ENCODE measurements around the gene RARRES1. TPM values are rescaled to one million over a fixed set of nuclear protein-coding genes. Genes with fewer than 3 reads are reported as not detected.

Gene RARRES1
- total and polyA plus RNA-seq, 2 experiments from 2014 or later: 0.10 to 0.82 TPM

DNA sequence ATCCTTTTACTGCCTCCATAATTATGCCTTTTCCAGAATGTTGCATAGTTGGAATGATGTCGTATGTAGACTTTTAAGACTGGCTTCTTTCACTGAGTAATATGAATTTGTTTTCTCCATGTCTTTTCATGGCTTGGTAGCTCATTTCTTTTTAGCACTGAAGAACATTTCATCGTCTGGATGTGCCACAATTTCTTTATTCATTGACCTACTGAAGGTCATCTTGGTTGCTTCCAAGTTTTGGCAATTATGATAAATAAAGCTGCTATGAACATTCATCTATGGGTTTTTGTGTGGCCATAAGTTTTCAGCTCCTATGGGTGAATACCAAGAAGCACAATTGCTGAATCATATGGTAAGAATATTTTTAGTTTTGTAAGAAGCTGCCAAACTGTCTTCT is 23.2 kb upstream of the RARRES1 start (continued):
- TF ChIP-seq, protein P1, sequence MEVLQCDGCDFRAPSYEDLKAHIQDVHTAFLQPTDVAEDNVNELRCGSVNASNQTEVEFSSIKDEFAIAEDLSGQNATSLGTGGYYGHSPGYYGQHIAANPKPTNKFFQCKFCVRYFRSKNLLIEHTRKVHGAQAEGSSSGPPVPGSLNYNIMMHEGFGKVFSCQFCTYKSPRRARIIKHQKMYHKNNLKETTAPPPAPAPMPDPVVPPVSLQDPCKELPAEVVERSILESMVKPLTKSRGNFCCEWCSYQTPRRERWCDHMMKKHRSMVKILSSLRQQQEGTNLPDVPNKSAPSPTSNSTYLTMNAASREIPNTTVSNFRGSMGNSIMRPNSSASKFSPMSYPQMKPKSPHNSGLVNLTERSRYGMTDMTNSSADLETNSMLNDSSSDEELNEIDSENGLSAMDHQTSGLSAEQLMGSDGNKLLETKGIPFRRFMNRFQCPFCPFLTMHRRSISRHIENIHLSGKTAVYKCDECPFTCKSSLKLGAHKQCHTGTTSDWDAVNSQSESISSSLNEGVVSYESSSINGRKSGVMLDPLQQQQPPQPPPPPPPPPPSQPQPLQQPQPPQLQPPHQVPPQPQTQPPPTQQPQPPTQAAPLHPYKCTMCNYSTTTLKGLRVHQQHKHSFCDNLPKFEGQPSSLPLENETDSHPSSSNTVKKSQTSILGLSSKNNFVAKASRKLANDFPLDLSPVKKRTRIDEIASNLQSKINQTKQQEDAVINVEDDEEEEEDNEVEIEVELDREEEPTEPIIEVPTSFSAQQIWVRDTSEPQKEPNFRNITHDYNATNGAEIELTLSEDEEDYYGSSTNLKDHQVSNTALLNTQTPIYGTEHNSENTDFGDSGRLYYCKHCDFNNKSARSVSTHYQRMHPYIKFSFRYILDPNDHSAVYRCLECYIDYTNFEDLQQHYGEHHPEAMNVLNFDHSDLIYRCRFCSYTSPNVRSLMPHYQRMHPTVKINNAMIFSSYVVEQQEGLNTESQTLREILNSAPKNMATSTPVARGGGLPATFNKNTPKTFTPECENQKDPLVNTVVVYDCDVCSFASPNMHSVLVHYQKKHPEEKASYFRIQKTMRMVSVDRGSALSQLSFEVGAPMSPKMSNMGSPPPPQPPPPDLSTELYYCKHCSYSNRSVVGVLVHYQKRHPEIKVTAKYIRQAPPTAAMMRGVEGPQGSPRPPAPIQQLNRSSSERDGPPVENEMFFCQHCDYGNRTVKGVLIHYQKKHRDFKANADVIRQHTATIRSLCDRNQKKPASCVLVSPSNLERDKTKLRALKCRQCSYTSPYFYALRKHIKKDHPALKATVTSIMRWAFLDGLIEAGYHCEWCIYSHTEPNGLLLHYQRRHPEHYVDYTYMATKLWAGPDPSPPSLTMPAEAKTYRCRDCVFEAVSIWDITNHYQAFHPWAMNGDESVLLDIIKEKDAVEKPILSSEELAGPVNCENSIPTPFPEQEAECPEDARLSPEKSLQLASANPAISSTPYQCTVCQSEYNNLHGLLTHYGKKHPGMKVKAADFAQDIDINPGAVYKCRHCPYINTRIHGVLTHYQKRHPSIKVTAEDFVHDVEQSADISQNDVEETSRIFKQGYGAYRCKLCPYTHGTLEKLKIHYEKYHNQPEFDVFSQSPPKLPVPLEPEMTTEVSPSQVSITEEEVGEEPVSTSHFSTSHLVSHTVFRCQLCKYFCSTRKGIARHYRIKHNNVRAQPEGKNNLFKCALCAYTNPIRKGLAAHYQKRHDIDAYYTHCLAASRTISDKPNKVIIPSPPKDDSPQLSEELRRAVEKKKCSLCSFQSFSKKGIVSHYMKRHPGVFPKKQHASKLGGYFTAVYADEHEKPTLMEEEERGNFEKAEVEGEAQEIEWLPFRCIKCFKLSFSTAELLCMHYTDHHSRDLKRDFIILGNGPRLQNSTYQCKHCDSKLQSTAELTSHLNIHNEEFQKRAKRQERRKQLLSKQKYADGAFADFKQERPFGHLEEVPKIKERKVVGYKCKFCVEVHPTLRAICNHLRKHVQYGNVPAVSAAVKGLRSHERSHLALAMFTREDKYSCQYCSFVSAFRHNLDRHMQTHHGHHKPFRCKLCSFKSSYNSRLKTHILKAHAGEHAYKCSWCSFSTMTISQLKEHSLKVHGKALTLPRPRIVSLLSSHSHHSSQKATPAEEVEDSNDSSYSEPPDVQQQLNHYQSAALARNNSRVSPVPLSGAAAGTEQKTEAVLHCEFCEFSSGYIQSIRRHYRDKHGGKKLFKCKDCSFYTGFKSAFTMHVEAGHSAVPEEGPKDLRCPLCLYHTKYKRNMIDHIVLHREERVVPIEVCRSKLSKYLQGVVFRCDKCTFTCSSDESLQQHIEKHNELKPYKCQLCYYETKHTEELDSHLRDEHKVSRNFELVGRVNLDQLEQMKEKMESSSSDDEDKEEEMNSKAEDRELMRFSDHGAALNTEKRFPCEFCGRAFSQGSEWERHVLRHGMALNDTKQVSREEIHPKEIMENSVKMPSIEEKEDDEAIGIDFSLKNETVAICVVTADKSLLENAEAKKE (CRISPR knock-in tag; IDR thresholded peaks at IDR 0.05): no peak
- no peak for TF ChIP-seq STAT1 (IDR thresholded peaks at IDR 0.05; ENCODE audit: unreplicated experiment)
- TF ChIP-seq NANOG (IDR thresholded peaks at IDR 0.05; ENCODE audit: borderline replicate concordance): no peak
- no peak for TF ChIP-seq JUNB (IDR thresholded peaks at IDR 0.05; ENCODE audit: unreplicated experiment)
- TF ChIP-seq, protein P2, sequence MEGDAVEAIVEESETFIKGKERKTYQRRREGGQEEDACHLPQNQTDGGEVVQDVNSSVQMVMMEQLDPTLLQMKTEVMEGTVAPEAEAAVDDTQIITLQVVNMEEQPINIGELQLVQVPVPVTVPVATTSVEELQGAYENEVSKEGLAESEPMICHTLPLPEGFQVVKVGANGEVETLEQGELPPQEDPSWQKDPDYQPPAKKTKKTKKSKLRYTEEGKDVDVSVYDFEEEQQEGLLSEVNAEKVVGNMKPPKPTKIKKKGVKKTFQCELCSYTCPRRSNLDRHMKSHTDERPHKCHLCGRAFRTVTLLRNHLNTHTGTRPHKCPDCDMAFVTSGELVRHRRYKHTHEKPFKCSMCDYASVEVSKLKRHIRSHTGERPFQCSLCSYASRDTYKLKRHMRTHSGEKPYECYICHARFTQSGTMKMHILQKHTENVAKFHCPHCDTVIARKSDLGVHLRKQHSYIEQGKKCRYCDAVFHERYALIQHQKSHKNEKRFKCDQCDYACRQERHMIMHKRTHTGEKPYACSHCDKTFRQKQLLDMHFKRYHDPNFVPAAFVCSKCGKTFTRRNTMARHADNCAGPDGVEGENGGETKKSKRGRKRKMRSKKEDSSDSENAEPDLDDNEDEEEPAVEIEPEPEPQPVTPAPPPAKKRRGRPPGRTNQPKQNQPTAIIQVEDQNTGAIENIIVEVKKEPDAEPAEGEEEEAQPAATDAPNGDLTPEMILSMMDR (conservative IDR thresholded peaks at IDR 0.05; ENCODE audit: low read depth in 2 of 2): no peak
- TF ChIP-seq ZNF114 (CRISPR knock-in tag; IDR thresholded peaks at IDR 0.05): no peak
- no peak for TF ChIP-seq ZNF331 (CRISPR knock-in tag; IDR thresholded peaks at IDR 0.05; ENCODE audit: low read depth)
- TF ChIP-seq CREB1 (CRISPR knock-in tag; IDR thresholded peaks at IDR 0.05; ENCODE audit: low read depth): no peak
- TF ChIP-seq, protein P3, sequence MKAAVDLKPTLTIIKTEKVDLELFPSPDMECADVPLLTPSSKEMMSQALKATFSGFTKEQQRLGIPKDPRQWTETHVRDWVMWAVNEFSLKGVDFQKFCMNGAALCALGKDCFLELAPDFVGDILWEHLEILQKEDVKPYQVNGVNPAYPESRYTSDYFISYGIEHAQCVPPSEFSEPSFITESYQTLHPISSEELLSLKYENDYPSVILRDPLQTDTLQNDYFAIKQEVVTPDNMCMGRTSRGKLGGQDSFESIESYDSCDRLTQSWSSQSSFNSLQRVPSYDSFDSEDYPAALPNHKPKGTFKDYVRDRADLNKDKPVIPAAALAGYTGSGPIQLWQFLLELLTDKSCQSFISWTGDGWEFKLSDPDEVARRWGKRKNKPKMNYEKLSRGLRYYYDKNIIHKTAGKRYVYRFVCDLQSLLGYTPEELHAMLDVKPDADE (IDR thresholded peaks at IDR 0.05): no peak
- TF ChIP-seq, protein P4, sequence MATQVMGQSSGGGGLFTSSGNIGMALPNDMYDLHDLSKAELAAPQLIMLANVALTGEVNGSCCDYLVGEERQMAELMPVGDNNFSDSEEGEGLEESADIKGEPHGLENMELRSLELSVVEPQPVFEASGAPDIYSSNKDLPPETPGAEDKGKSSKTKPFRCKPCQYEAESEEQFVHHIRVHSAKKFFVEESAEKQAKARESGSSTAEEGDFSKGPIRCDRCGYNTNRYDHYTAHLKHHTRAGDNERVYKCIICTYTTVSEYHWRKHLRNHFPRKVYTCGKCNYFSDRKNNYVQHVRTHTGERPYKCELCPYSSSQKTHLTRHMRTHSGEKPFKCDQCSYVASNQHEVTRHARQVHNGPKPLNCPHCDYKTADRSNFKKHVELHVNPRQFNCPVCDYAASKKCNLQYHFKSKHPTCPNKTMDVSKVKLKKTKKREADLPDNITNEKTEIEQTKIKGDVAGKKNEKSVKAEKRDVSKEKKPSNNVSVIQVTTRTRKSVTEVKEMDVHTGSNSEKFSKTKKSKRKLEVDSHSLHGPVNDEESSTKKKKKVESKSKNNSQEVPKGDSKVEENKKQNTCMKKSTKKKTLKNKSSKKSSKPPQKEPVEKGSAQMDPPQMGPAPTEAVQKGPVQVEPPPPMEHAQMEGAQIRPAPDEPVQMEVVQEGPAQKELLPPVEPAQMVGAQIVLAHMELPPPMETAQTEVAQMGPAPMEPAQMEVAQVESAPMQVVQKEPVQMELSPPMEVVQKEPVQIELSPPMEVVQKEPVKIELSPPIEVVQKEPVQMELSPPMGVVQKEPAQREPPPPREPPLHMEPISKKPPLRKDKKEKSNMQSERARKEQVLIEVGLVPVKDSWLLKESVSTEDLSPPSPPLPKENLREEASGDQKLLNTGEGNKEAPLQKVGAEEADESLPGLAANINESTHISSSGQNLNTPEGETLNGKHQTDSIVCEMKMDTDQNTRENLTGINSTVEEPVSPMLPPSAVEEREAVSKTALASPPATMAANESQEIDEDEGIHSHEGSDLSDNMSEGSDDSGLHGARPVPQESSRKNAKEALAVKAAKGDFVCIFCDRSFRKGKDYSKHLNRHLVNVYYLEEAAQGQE (IDR thresholded peaks at IDR 0.05; ENCODE audit: unreplicated experiment): no peak

Data from GM23338 (cell line).